GM19324 (cell line): ENCODE measurements around the gene ACAT1.
"Not testable (repeated sequence)": the region's sequence is repeated elsewhere in the genome, so short reads cannot be mapped to it uniquely, and the experiment has no call there.

Experiments
- ATAC-seq: cut with Tn5 transposase; IDR thresholded peaks from one replicate; pipeline ENCODE4 v1.9.1; 2021; ENCODE audit warnings: mild to moderate bottlenecking, moderate library complexity; ENCODE audit not compliant: unreplicated experiment, low FRiP score

Gene ACAT1

GRCh38 chr11:108142304-108142703 lies 20.9 kb downstream of the ACAT1 start:
- no peak for ATAC-seq

- ATAC-seq, result no peak
Observed at GRCh38 chr11:108144615-108145014, 23.2 kb downstream of the ACAT1 start.

- no peak for ATAC-seq
Observed at GRCh38 chr11:108147150-108147549, 25.8 kb downstream of the ACAT1 start.

GRCh38 chr11:108148556-108148955 lies 27.2 kb downstream of the ACAT1 start:
- no peak for ATAC-seq

- no peak for ATAC-seq
Observed at GRCh38 chr11:108154591-108154990, 33.2 kb downstream of the ACAT1 start.

- peak; percentile 91 for ATAC-seq
Observed at GRCh38 chr11:108160970-108161566, 39.7 kb downstream of the ACAT1 start.

- not testable (repeated sequence) for ATAC-seq
Observed at GRCh38 chr11:108162878-108163277, 41.5 kb downstream of the ACAT1 start.

GRCh38 chr11:108167624-108168023 lies 46.3 kb downstream of the ACAT1 start:
- ATAC-seq, result no peak

GRCh38 chr11:108170184-108170583 lies 48.8 kb downstream of the ACAT1 start:
- ATAC-seq, result no peak

- ATAC-seq, result no peak
Observed at GRCh38 chr11:108177570-108177969, 56.2 kb downstream of the ACAT1 start.

GRCh38 chr11:108193725-108194124 lies 72.4 kb downstream of the ACAT1 start:
- no peak for ATAC-seq

GRCh38 chr11:108196901-108197300 lies 75.5 kb downstream of the ACAT1 start:
- ATAC-seq, result no peak
